ENCODE results near the gene ZMYM4.
"Not testable (repeated sequence)": the region's sequence is repeated elsewhere in the genome, so short reads cannot be mapped to it uniquely, and the experiment has no call there.

The ZMYM4 gene

GRCh38 chr1:35371506-35371905 lies 103.0 kb downstream of the ZMYM4 start:
- no peaks in the 10 kb centered on the region; the same call in 1 of the 2 replicates for H3K36me3 ChIP-seq (ENCODE audit: control insufficient read depth, insufficient read depth, low read length)
- no peak for TF ChIP-seq CTCF (IDR thresholded peaks at IDR 0.05; ENCODE audit: insufficient read depth, low read length, poor library complexity, severe bottlenecking)
- no peak for DNase-seq (ENCODE audit: extremely low read depth, insufficient read length)
- no peak overlapping the region for H3K4me3 ChIP-seq (replicated peaks; ENCODE audit: low read depth, low read length)
- no peaks in the 10 kb centered on the region for H3K27me3 ChIP-seq (replicated peaks; ENCODE audit: control insufficient read depth, insufficient read depth, low read length)

- H3K36me3 ChIP-seq (ENCODE audit: control insufficient read depth, insufficient read depth, low read length) = no peaks in the 10 kb centered on the region; the same call in 1 of the 2 replicates
- no peaks in the 10 kb centered on the region for H3K27me3 ChIP-seq (replicated peaks; ENCODE audit: control insufficient read depth, insufficient read depth, low read length)
- no peak for DNase-seq (ENCODE audit: extremely low read depth, insufficient read length)
- H3K4me3 ChIP-seq (replicated peaks; ENCODE audit: low read depth, low read length) = no peak overlapping the region
- TF ChIP-seq CTCF (IDR thresholded peaks at IDR 0.05; ENCODE audit: insufficient read depth, low read length, poor library complexity, severe bottlenecking) = no peak
These were observed 109.0 kb downstream of the ZMYM4 start for GRCh38 chr1:35377555-35377954.

GRCh38 chr1:35379317-35380000 lies 111.0 kb downstream of the ZMYM4 start:
- no peak for TF ChIP-seq CTCF (IDR thresholded peaks at IDR 0.05; ENCODE audit: insufficient read depth, low read length, poor library complexity, severe bottlenecking)
- no peak for DNase-seq (ENCODE audit: extremely low read depth, insufficient read length)
- no peak overlapping the region for H3K4me3 ChIP-seq (replicated peaks; ENCODE audit: low read depth, low read length)
- H3K27me3 ChIP-seq (replicated peaks; ENCODE audit: control insufficient read depth, insufficient read depth, low read length) = no peaks in the 10 kb centered on the region
- H3K36me3 ChIP-seq (ENCODE audit: control insufficient read depth, insufficient read depth, low read length) = no peaks in the 10 kb centered on the region; the same call in 1 of the 2 replicates

- not testable (repeated sequence) for H3K27me3 ChIP-seq (replicated peaks; ENCODE audit: control insufficient read depth, insufficient read depth, low read length); H3K4me3 ChIP-seq (replicated peaks; ENCODE audit: low read depth, low read length); H3K36me3 ChIP-seq (ENCODE audit: control insufficient read depth, insufficient read depth, low read length); DNase-seq (ENCODE audit: extremely low read depth, insufficient read length)
These were observed 111.6 kb downstream of the ZMYM4 start for GRCh38 chr1:35380111-35380510.

GRCh38 chr1:35382107-35382506 lies 113.6 kb downstream of the ZMYM4 start:
- H3K27me3 ChIP-seq (replicated peaks; ENCODE audit: control insufficient read depth, insufficient read depth, low read length) = no peaks in the 10 kb centered on the region
- H3K36me3 ChIP-seq (ENCODE audit: control insufficient read depth, insufficient read depth, low read length) = no peaks in the 10 kb centered on the region
- H3K4me3 ChIP-seq (replicated peaks; ENCODE audit: low read depth, low read length) = no peak overlapping the region
- DNase-seq (ENCODE audit: extremely low read depth, insufficient read length) = no peak
- no peak for TF ChIP-seq CTCF (IDR thresholded peaks at IDR 0.05; ENCODE audit: insufficient read depth, low read length, poor library complexity, severe bottlenecking)

- Histone ChIP-seq H3K36me3 (ENCODE audit: control insufficient read depth, insufficient read depth, low read length) (no peaks in the 10 kb centered on the region; the same call in 1 of the 2 replicates), H3K4me3 (replicated peaks; ENCODE audit: low read depth, low read length) (no peak overlapping the region), H3K27me3 (replicated peaks; ENCODE audit: control insufficient read depth, insufficient read depth, low read length) (no peaks in the 10 kb centered on the region)
- no peak for TF ChIP-seq CTCF (IDR thresholded peaks at IDR 0.05; ENCODE audit: insufficient read depth, low read length, poor library complexity, severe bottlenecking)
- DNase-seq (ENCODE audit: extremely low read depth, insufficient read length) = no peak
These were observed 117.8 kb downstream of the ZMYM4 start for GRCh38 chr1:35386290-35386689.

All from GM06990 (cell line).